ENCODE results near the gene MACROD2. TPM values are rescaled to one million over a fixed set of nuclear protein-coding genes. Genes with fewer than 3 reads are reported as not detected.

The MACROD2 gene
- total RNA-seq, 1 donor from 2014 or later, result 6.4 TPM

GRCh38 chr20:15544742-15545141, 1549.4 kb downstream of the MACROD2 start:
- TF ChIP-seq CTCF (conservative IDR thresholded peaks at IDR 0.05), result no peak
- Mint-ChIP-seq H3K9me3 (peaks cover 7% of the 10 kb centered on the region), H3K27me3 (ENCODE audit: low read depth) (no peaks in the 10 kb centered on the region), H3K4me3 (no peak overlapping the region), H3K36me3 (ENCODE audit: low read depth) (peaks cover 5% of the 10 kb centered on the region), H3K27ac (ENCODE audit: unreplicated experiment) (no peak overlapping the region), H3K4me1 (peaks cover 4% of the 10 kb centered on the region)
- DNase-seq (ENCODE audit: low read depth, low spot score), result no peak

- Mint-ChIP-seq H3K4me3 (no peak overlapping the region), H3K27me3 (ENCODE audit: low read depth) (no peaks in the 10 kb centered on the region), H3K27ac (ENCODE audit: unreplicated experiment) (no peak overlapping the region), H3K9me3 (no peaks in the 10 kb centered on the region), H3K36me3 (ENCODE audit: low read depth) (no peaks in the 10 kb centered on the region), H3K4me1 (peaks cover 4% of the 10 kb centered on the region)
- no peak for DNase-seq (ENCODE audit: low read depth, low spot score)
- no peak for TF ChIP-seq CTCF (conservative IDR thresholded peaks at IDR 0.05)
Observed at GRCh38 chr20:15546525-15547023, 1551.3 kb downstream of the MACROD2 start.

- no peak for DNase-seq (ENCODE audit: low read depth, low spot score)
- TF ChIP-seq CTCF (conservative IDR thresholded peaks at IDR 0.05), result no peak
- H3K4me1 Mint-ChIP-seq, result peaks cover 4% of the 10 kb centered on the region
- H3K9me3 Mint-ChIP-seq, result peaks cover 2% of the 10 kb centered on the region
- no peaks in the 10 kb centered on the region for H3K27me3 Mint-ChIP-seq (ENCODE audit: low read depth)
- no peak overlapping the region for H3K4me3 Mint-ChIP-seq
- H3K36me3 Mint-ChIP-seq (ENCODE audit: low read depth), result peaks cover 2% of the 10 kb centered on the region
- H3K27ac Mint-ChIP-seq (ENCODE audit: unreplicated experiment), result no peak overlapping the region
Observed at GRCh38 chr20:15547119-15547518, 1551.8 kb downstream of the MACROD2 start.

GRCh38 chr20:15550116-15550870, 1555.0 kb downstream of the MACROD2 start:
- Mint-ChIP-seq H3K27ac (ENCODE audit: unreplicated experiment) (no peak overlapping the region), H3K4me1 (no peaks in the 10 kb centered on the region), H3K4me3 (no peak overlapping the region), H3K9me3 (peaks cover 10% of the 10 kb centered on the region), H3K27me3 (ENCODE audit: low read depth) (no peaks in the 10 kb centered on the region), H3K36me3 (ENCODE audit: low read depth) (peaks cover 7% of the 10 kb centered on the region)
- no peak for DNase-seq (ENCODE audit: low read depth, low spot score)
- TF ChIP-seq CTCF (conservative IDR thresholded peaks at IDR 0.05), result no peak

GRCh38 chr20:15555913-15556312, 1560.6 kb downstream of the MACROD2 start:
- peaks cover 7% of the 10 kb centered on the region for H3K36me3 Mint-ChIP-seq (ENCODE audit: low read depth)
- peaks cover 3% of the 10 kb centered on the region for H3K4me1 Mint-ChIP-seq
- TF ChIP-seq CTCF (conservative IDR thresholded peaks at IDR 0.05), result no peak
- H3K27me3 Mint-ChIP-seq (ENCODE audit: low read depth), result no peaks in the 10 kb centered on the region
- H3K9me3 Mint-ChIP-seq, result peaks cover 21% of the 10 kb centered on the region
- no peak overlapping the region for H3K27ac Mint-ChIP-seq (ENCODE audit: unreplicated experiment)
- H3K4me3 Mint-ChIP-seq, result no peak overlapping the region
- no peak for DNase-seq (ENCODE audit: low read depth, low spot score)

Data from neural crest cell (in vitro differentiated cells).